Psoas muscle (tissue), 8 donors: Measurements from ENCODE around the gene SHH. TPM values are rescaled to one million over a fixed set of nuclear protein-coding genes. Genes with fewer than 3 reads are reported as not detected.

Source experiments
- ATAC-seq, 4 donors: fragments of 200-7000 bp; cut with Tn5 transposase; one replicate each; pipeline ENCODE4 v1.9.1; 2020; ENCODE audit warnings: moderate library complexity in 3 of 4, mild to moderate bottlenecking in 2 of 4
- DNase-seq, 2 donors: peaks; one replicate each; pipeline ENCODE4 v3.0.0-alpha.2; 2020
- H3K27ac ChIP-seq: fragments of 200-600 bp; one replicate; pipeline ENCODE4 v1.8.0; 2022
- H3K27me3 ChIP-seq, 3 donors: fragments of 200-600 bp in 1 of 3; one replicate each; pipeline versions ENCODE4 v1.6.1 to v1.8.0; 2013 to 2022; ENCODE audit warnings: low read length in 2 of 3, mild to moderate bottlenecking in 2 of 3, moderate library complexity in 1 of 3; ENCODE audit not compliant: insufficient read depth in 3 of 3
- H3K36me3 ChIP-seq, 2 donors: fragments of 200-600 bp in 1 of 2; one replicate each; pipeline versions ENCODE4 v1.6.1 to v1.8.0; 2013 to 2022; ENCODE audit warnings: low read depth in 1 of 2, mild to moderate bottlenecking in 1 of 2, moderate library complexity in 1 of 2; ENCODE audit not compliant: insufficient read depth in 1 of 2
- H3K4me1 ChIP-seq: fragments of 200-600 bp; one replicate; pipeline ENCODE4 v1.8.0; 2022
- H3K4me3 ChIP-seq: fragments of 200-600 bp; one replicate; pipeline ENCODE4 v1.8.0; 2022; ENCODE audit warnings: mild to moderate bottlenecking
- H3K9me3 ChIP-seq: fragments of 200-600 bp; one replicate; pipeline ENCODE4 v1.8.0; 2022
- CTCF ChIP-seq: fragments of 200-600 bp; IDR thresholded peaks from one replicate; pipeline ENCODE4 v1.8.0; 2022; ENCODE audit warnings: antibody characterized with exemption
- WGBS, 3 donors: extraction: QIAGEN DNeasy Blood & Tissue Kit; methylation state at CpG; one replicate each; pipeline versions ENCODE4 v1.1.6 to v1.1.7; 2013; 5-methylcytosine and 5-hydroxymethylcytosine counted together
- intact Hi-C, 2 donors: fragments of 100-400 bp; cut with DNase I; formaldehyde crosslinking; loops; one replicate each; pipeline versions ENCODE4 v1.11.0 to v1.14.2; 2022
- polyA plus RNA-seq, 3 donors: library from polyadenylated mRNA; stranded (reverse); fragments of 200-250 nt; gene quantifications; one replicate each; pipeline ENCODE4 v1.2.3, GENCODE V29; 2013
- total RNA-seq, 4 donors: library from RNA; stranded (reverse); fragmentation: NEBNext Ultra II Directional in 2 of 4; extraction: Animal tissue kit (Norgen Biotek cat#: 25700) in 2 of 4; gene quantifications; one replicate each; pipeline versions ENCODE4 v1.2.1 to v1.2.4, GENCODE V29; 2021 to 2023
- donor health status: healthy with polysubstance abuse.
- donor health status: DM: no; HTN: no; CAD: no; lungs with moderate emphysema.
- donor health status: Bipolar disorder and iron deficiency.
- donor health status: healthy.
- donor health status: DM: yes; HTN: yes; CAD: no.
- donor health status: DM: no; HTN: no; CAD: no.
- donor health status: DM: no; HTN: no; CAD: no.
- donor health status: DM: yes; HTN: yes; CAD: no.

Gene SHH
- total and polyA plus RNA-seq, 7 donors = 0.01 TPM; not detected in 5

GRCh38 chr7:155851892-155852291 is 39.6 kb upstream of the SHH start:
- no peak for DNase-seq
- H3K27me3 ChIP-seq = peaks cover 0 to 7% (median 0%) of the 10 kb centered on the region in 3 donors
- no peak for TF ChIP-seq CTCF

GRCh38 chr7:155850766-155851678 is 38.8 kb upstream of the SHH start:
- no peak for TF ChIP-seq CTCF
- no peak for ATAC-seq
- H3K9me3 ChIP-seq = peaks cover 6% of the 10 kb centered on the region
- no peak overlapping the region for H3K27ac ChIP-seq
- no peak overlapping the region for H3K4me3 ChIP-seq
- peaks cover 0 to 7% (median 0%) of the 10 kb centered on the region in 3 donors for H3K27me3 ChIP-seq
- 59 to 66% (median 64%) methylated on average over 22 of the region's 22 CpGs for WGBS, 3 donors
- DNase-seq = no peak
- H3K4me1 ChIP-seq = no peaks in the 10 kb centered on the region
- H3K36me3 ChIP-seq = no peaks in the 10 kb centered on the region
- intact Hi-C loops = no loop called here

More at GRCh38 chr7:155851892-155852291, 39.6 kb upstream of the SHH start:
- Histone ChIP-seq H3K9me3 (peaks cover 6% of the 10 kb centered on the region), H3K4me3 (no peak overlapping the region), H3K27ac (no peak overlapping the region), H3K4me1 (no peaks in the 10 kb centered on the region), H3K36me3 (no peaks in the 10 kb centered on the region)
- no peak for ATAC-seq
- intact Hi-C loops = no loop called here
- 69 to 79% (median 75%) methylated on average over 5 of the region's 5 CpGs for WGBS, 3 donors

DNA sequence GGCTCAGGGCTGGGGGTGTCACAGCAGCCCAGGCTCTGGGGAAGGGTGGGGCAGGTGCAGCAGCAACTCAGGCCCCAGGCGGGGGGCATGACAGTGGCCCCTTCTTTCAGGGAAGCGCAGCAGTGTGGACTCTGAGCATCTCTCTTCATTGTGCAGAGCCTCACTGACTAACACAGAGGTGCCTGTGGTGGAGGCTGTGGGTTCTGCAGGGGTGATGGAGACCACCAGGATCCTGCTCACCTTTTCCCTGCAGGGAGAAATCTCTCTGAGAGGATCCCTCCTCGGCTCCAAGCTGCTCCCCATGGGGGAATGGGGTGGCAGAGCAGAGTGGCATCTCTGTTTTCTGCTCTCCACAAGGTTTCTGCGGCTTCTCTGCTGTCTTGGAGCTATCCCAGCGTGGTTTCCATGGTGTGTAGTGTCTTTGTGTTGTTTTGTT is 37.8 kb upstream of the SHH start:
- no peaks in the 10 kb centered on the region for H3K36me3 ChIP-seq
- WGBS, 3 donors = 74 to 81% (median 81%) methylated on average over 5 of the region's 5 CpGs
- H3K9me3 ChIP-seq = peaks cover 6% of the 10 kb centered on the region
- peaks cover 0 to 7% (median 4%) of the 10 kb centered on the region in 3 donors for H3K27me3 ChIP-seq
- ATAC-seq = no peak
- H3K27ac ChIP-seq = no peak overlapping the region
- intact Hi-C loops = no loop called here
- no peak for TF ChIP-seq CTCF
- no peak for DNase-seq
- no peak overlapping the region for H3K4me3 ChIP-seq
- no peaks in the 10 kb centered on the region for H3K4me1 ChIP-seq

GRCh38 chr7:155848691-155849669 is 36.7 kb upstream of the SHH start:
- intact Hi-C loops = no loop called here
- WGBS, 3 donors = 29 to 31% (median 30%) methylated on average over 18 of the region's 18 CpGs

More at GRCh38 chr7:155848691-155849669, 36.7 kb upstream of the SHH start:
- Histone ChIP-seq H3K4me3 (no peak overlapping the region), H3K9me3 (no peaks in the 10 kb centered on the region), H3K36me3 (no peaks in the 10 kb centered on the region), H3K27ac (no peak overlapping the region), H3K4me1 (no peaks in the 10 kb centered on the region), H3K27me3 (peaks cover 0 to 7% (median 4%) of the 10 kb centered on the region in 3 donors)
- no peak for ATAC-seq
- DNase-seq = no peak
- no peak for TF ChIP-seq CTCF
